Suprapubic skin (tissue), 4 donors: ENCODE measurements around the gene KRT76. TPM values are rescaled to one million over a fixed set of nuclear protein-coding genes. Genes with fewer than 3 reads are reported as not detected.

Source experiments
- DNase-seq, 2 donors: peaks; one replicate each; pipeline ENCODE4 v3.0.0-alpha.2; 2019; ENCODE audit warnings: low spot score in 2 of 2
- H3K27ac ChIP-seq: fragments of 200-600 bp; sonication (generic); one replicate; pipeline ENCODE4 v1.5.1; 2019
- H3K27me3 ChIP-seq: fragments of 200-600 bp; sonication (generic); one replicate; pipeline ENCODE4 v1.5.1; 2019
- H3K36me3 ChIP-seq: fragments of 200-600 bp; sonication (generic); one replicate; pipeline ENCODE4 v1.5.1; 2019
- H3K4me1 ChIP-seq: fragments of 200-600 bp; sonication (generic); one replicate; pipeline ENCODE4 v1.5.1; 2019
- H3K4me3 ChIP-seq: fragments of 200-600 bp; sonication (generic); one replicate; pipeline ENCODE4 v1.5.1; 2019; ENCODE audit warnings: mild to moderate bottlenecking
- H3K9me3 ChIP-seq: fragments of 200-600 bp; sonication (generic); one replicate; pipeline ENCODE4 v1.5.1; 2019
- EP300 ChIP-seq: sonication (generic); formaldehyde crosslinking; IDR thresholded peaks from one replicate; pipeline ENCODE4 v1.6.1; 2017; ENCODE audit warnings: antibody characterized with exemption
- POLR2A ChIP-seq, 2 donors: fragments of 450-650 bp; IDR thresholded peaks; one replicate each; pipeline ENCODE4 v1.6.1; 2017; ENCODE audit warnings: antibody characterized with exemption in 2 of 2, mild to moderate bottlenecking in 2 of 2, moderate library complexity in 2 of 2
- POLR2AphosphoS5 ChIP-seq, 3 donors: sonication (generic); formaldehyde crosslinking; IDR thresholded peaks; one replicate each; pipeline ENCODE4 v1.6.1; 2017; ENCODE audit warnings: antibody characterized with exemption in 3 of 3
- WGBS: methylation state at CpG from one replicate; pipeline ENCODE4 v1.1.5; 2018; 5-methylcytosine and 5-hydroxymethylcytosine counted together
- total RNA-seq, 4 donors: library from RNA; depleted of rRNA; stranded (reverse); fragments of >200 nt; gene quantifications; one replicate each; pipeline ENCODE4 v1.1.0, GENCODE V29; 2016
- TF ChIP-seq, protein P1 (sequence below), 2 donors: fragments of 200-600 bp in 1 of 2; fragments of 450-650 bp in 1 of 2; sonication (generic) in 1 of 2; IDR thresholded peaks; one replicate each; pipeline ENCODE4 v1.5.1; 2016 to 2019; ENCODE audit warnings: antibody characterized with exemption in 2 of 2, mild to moderate bottlenecking in 1 of 2, moderate library complexity in 1 of 2

The KRT76 gene
- total RNA-seq, 4 donors from 2014 or later = not detected

DNA sequence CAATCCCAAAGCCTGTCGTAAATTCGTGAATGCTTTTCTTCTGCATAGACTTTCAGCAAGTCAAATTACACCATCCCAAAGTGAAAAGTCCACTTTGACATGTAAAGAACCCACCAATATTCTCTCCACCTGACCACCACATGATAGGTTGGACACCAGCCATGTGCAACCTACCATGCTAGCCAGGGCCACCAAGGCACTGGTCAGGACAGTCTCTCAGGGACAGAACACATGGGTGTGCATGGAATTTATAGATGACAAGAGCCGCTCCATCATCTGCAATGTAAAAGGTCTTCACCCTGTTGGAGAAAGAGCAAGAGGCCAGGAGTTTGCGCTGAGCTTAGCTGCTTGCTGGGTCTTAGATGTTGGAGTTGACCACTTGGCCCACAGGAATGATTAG lies 5.4 kb upstream of the KRT76 start:
- 88% methylated on average over 4 of the region's 4 CpGs for WGBS
- Histone ChIP-seq H3K4me1 (no peaks in the 10 kb centered on the region), H3K9me3 (no peaks in the 10 kb centered on the region), H3K27me3 (peaks cover 4% of the 10 kb centered on the region), H3K4me3 (no peak overlapping the region), H3K27ac (no peak overlapping the region), H3K36me3 (no peaks in the 10 kb centered on the region)
- DNase-seq = no peak
- TF ChIP-seq POLR2A (IDR thresholded peaks at IDR 0.05) = no peak
- TF ChIP-seq EP300 = no peak
- TF ChIP-seq, protein P1, sequence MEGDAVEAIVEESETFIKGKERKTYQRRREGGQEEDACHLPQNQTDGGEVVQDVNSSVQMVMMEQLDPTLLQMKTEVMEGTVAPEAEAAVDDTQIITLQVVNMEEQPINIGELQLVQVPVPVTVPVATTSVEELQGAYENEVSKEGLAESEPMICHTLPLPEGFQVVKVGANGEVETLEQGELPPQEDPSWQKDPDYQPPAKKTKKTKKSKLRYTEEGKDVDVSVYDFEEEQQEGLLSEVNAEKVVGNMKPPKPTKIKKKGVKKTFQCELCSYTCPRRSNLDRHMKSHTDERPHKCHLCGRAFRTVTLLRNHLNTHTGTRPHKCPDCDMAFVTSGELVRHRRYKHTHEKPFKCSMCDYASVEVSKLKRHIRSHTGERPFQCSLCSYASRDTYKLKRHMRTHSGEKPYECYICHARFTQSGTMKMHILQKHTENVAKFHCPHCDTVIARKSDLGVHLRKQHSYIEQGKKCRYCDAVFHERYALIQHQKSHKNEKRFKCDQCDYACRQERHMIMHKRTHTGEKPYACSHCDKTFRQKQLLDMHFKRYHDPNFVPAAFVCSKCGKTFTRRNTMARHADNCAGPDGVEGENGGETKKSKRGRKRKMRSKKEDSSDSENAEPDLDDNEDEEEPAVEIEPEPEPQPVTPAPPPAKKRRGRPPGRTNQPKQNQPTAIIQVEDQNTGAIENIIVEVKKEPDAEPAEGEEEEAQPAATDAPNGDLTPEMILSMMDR (IDR thresholded peaks at IDR 0.05) = no peak
- TF ChIP-seq POLR2AphosphoS5 (IDR thresholded peaks at IDR 0.05) = no peak

GRCh38 chr12:52781399-52782082 lies 4.4 kb upstream of the KRT76 start:
- WGBS = 90% methylated on average over 4 of the region's 4 CpGs
- no peak for TF ChIP-seq EP300
- no peak for TF ChIP-seq POLR2AphosphoS5 (IDR thresholded peaks at IDR 0.05)
- no peak for TF ChIP-seq POLR2A (IDR thresholded peaks at IDR 0.05)
- TF ChIP-seq, protein P1 (IDR thresholded peaks at IDR 0.05) = no peak
- Histone ChIP-seq H3K9me3 (no peaks in the 10 kb centered on the region), H3K27me3 (peaks cover 4% of the 10 kb centered on the region), H3K4me1 (no peaks in the 10 kb centered on the region), H3K36me3 (no peaks in the 10 kb centered on the region), H3K4me3 (no peak overlapping the region), H3K27ac (no peak overlapping the region)
- no peak for DNase-seq

DNA sequence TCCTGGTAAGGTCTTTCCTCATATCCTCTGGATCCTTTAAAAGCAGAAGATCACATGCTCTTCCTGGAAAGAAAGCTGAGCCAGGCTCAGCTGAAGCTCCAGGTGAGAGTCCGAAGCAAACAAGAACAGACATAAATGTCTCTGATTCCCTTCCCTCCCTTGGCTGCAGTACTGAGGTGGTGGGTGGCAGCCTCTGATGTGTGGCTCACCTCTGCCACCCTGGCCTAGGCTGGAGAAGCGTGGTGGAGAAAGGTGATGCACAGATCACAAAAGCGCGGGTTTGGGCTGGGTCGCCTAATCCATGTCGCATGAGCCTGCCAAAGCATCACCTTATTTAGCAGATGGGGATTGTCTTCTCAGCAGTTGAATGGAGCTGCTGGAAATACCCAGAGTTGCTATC lies 2.8 kb upstream of the KRT76 start:
- Histone ChIP-seq H3K36me3 (no peaks in the 10 kb centered on the region), H3K9me3 (no peaks in the 10 kb centered on the region), H3K4me3 (no peak overlapping the region), H3K4me1 (no peaks in the 10 kb centered on the region), H3K27me3 (peaks cover 2% of the 10 kb centered on the region), H3K27ac (no peak overlapping the region)
- 85% methylated on average over 6 of the region's 6 CpGs for WGBS
- no peak for DNase-seq
- TF ChIP-seq POLR2AphosphoS5 (IDR thresholded peaks at IDR 0.05) (no peak), EP300 (no peak), POLR2A (IDR thresholded peaks at IDR 0.05) (no peak)
- TF ChIP-seq, protein P1 (IDR thresholded peaks at IDR 0.05) = no peak

DNA sequence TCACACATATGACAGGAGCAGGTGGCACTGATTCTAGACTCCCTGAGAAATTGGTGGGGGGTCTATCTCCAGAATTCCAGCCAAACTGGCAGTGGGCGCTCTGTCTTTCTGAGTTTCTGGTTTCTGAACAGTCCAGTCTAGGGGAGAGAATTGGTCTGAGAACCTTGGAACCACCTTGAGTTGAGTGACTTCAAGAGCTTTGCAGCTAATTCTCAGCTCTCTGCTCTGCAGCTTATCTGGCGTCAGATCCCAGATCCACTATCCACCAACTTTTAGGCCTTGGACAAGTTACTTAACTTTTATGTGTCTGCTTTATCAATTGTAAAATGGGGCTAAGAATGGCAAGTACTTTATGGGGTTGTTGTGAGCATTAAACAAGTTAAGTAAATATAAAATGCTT lies 1.7 kb upstream of the KRT76 start:
- WGBS = 89% methylated on average over 2 of the region's 2 CpGs
- H3K36me3 ChIP-seq = no peaks in the 10 kb centered on the region
- TF ChIP-seq POLR2A (IDR thresholded peaks at IDR 0.05) (no peak), EP300 (no peak), POLR2AphosphoS5 (IDR thresholded peaks at IDR 0.05) (no peak)
- TF ChIP-seq, protein P1 (IDR thresholded peaks at IDR 0.05) = no peak
- H3K9me3 ChIP-seq = no peaks in the 10 kb centered on the region
- no peak for DNase-seq
- no peaks in the 10 kb centered on the region for H3K4me1 ChIP-seq
- H3K27ac ChIP-seq = no peak overlapping the region
- H3K27me3 ChIP-seq = no peaks in the 10 kb centered on the region
- no peak overlapping the region for H3K4me3 ChIP-seq

DNA sequence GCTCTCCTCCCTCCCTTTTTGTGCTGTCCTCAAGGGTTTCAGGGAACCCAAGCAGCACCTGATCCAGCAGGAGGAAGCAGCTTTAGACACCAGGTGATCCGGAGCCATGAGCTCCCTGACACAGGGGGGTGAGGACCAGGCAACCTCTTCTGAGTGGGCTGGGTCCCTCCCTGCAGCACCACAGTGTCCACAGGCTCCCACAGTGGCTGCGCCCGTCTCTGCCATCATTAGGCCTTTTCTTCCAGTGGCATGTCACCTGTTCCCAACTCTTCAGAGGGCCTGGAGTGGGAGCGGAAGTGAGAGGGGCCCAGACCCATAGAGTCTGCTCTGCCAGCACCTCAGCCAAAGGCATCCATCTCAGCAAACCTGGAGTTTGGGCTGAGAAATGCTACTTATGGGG lies 421 bp upstream of the KRT76 start:
- H3K27ac ChIP-seq = no peak overlapping the region
- H3K4me3 ChIP-seq = no peak overlapping the region
- H3K9me3 ChIP-seq = no peaks in the 10 kb centered on the region
- no peaks in the 10 kb centered on the region for H3K4me1 ChIP-seq
- no peak for DNase-seq
- no peaks in the 10 kb centered on the region for H3K36me3 ChIP-seq
- no peaks in the 10 kb centered on the region for H3K27me3 ChIP-seq
- TF ChIP-seq POLR2AphosphoS5 (IDR thresholded peaks at IDR 0.05) (no peak), EP300 (no peak), POLR2A (IDR thresholded peaks at IDR 0.05) (no peak)
- TF ChIP-seq, protein P1 (IDR thresholded peaks at IDR 0.05) = no peak
- 95% methylated on average over 4 of the region's 4 CpGs for WGBS
